22Rv1 (cell line): ENCODE measurements around the gene NELL1.

Source experiments
- H3K27ac ChIP-seq: fragments of 450-650 bp; 2 replicates; pipeline ENCODE4 v1.5.1; 2017
- CTCF ChIP-seq: fragments of 450-650 bp; IDR thresholded peaks from 2 replicates; pipeline ENCODE4 v1.5.1; 2017; ENCODE audit warnings: mild to moderate bottlenecking
- ZFX ChIP-seq: fragments of 450-650 bp; IDR thresholded peaks from 2 replicates; pipeline ENCODE4 v1.6.1; 2017; ENCODE audit warnings: antibody characterized with exemption, borderline replicate concordance

The NELL1 gene

GRCh38 chr11:20980736-20981135 lies 311.4 kb downstream of the NELL1 start:
- H3K27ac ChIP-seq, result no peak overlapping the region
- TF ChIP-seq CTCF (no peak), ZFX (no peak)

- H3K27ac ChIP-seq, result no peak overlapping the region
- TF ChIP-seq ZFX (no peak), CTCF (no peak)
These were observed 321.1 kb downstream of the NELL1 start for GRCh38 chr11:20990447-20990846.

GRCh38 chr11:20991471-20991870 lies 322.1 kb downstream of the NELL1 start:
- H3K27ac ChIP-seq, result no peak overlapping the region
- TF ChIP-seq ZFX (no peak), CTCF (no peak)

GRCh38 chr11:21007297-21007696 lies 337.9 kb downstream of the NELL1 start:
- H3K27ac ChIP-seq, result no peak overlapping the region
- no peak for TF ChIP-seq CTCF
- TF ChIP-seq ZFX, result no peak

GRCh38 chr11:21018248-21018647 lies 348.9 kb downstream of the NELL1 start:
- TF ChIP-seq CTCF (no peak), ZFX (no peak)
- no peak overlapping the region for H3K27ac ChIP-seq

- TF ChIP-seq CTCF, result no peak
- no peak for TF ChIP-seq ZFX
- H3K27ac ChIP-seq, result no peak overlapping the region
These were observed 357.3 kb downstream of the NELL1 start for GRCh38 chr11:21026685-21027084.

- H3K27ac ChIP-seq, result no peak overlapping the region
- no peak for TF ChIP-seq ZFX
- TF ChIP-seq CTCF, result no peak
These were observed 368.5 kb downstream of the NELL1 start for GRCh38 chr11:21037850-21038249.
